Activated CD4-positive, alpha-beta memory T cell treated with anti-CD3 and anti-CD28 coated beads for 36 hours (primary cell): ENCODE measurements around the gene USB1. TPM values are rescaled to one million over a fixed set of nuclear protein-coding genes. Genes with fewer than 3 reads are reported as not detected.

ENCODE experiments used
- CTCF ChIA-PET: fragments of 350-600 bp; sonication (Branson Sonifier 250); formaldehyde crosslinking; loops from one replicate; lab custom pipeline; 2021; ENCODE audit warnings: antibody characterized with exemption, inconsistent platforms; lab: Charles Lee
- POLR2A ChIA-PET: fragments of 350-600 bp; sonication (Branson Sonifier 250); formaldehyde crosslinking; loops from one replicate; lab custom pipeline; 2021; ENCODE audit warnings: antibody characterized with exemption; lab: Charles Lee
- DNase-seq: peaks from one replicate; pipeline ENCODE4 v3.0.0-alpha.2; 2020
- H3K27ac Mint-ChIP-seq: one replicate; pipeline ENCODE4 v1.8.0; 2021; ENCODE audit warnings: mixed read lengths
- H3K27me3 Mint-ChIP-seq: one replicate; pipeline ENCODE4 v1.8.0; 2021; ENCODE audit warnings: mixed read lengths
- H3K36me3 Mint-ChIP-seq: one replicate; pipeline ENCODE4 v1.8.0; 2021; ENCODE audit warnings: mixed read lengths
- H3K4me1 Mint-ChIP-seq: one replicate; pipeline ENCODE4 v1.8.0; 2021; ENCODE audit warnings: low read depth, mixed read lengths
- H3K4me3 Mint-ChIP-seq: one replicate; pipeline ENCODE4 v1.8.0; 2021; ENCODE audit warnings: mild to moderate bottlenecking, mixed read lengths
- H3K9me3 Mint-ChIP-seq: one replicate; pipeline ENCODE4 v1.8.0; 2021; ENCODE audit warnings: mixed read lengths
- intact Hi-C: fragments of 100-400 bp; cut with micrococcal nuclease; formaldehyde crosslinking; loops from one replicate; pipeline ENCODE4 v1.15.1; 2023
- total RNA-seq, 2 experiments: library from RNA; stranded (reverse); gene quantifications; one replicate each; pipeline ENCODE4 v1.2.3, GENCODE V29; 2021

Gene USB1
- total RNA-seq, 2 experiments from 2014 or later = 42.2 to 46.0 TPM

DNA sequence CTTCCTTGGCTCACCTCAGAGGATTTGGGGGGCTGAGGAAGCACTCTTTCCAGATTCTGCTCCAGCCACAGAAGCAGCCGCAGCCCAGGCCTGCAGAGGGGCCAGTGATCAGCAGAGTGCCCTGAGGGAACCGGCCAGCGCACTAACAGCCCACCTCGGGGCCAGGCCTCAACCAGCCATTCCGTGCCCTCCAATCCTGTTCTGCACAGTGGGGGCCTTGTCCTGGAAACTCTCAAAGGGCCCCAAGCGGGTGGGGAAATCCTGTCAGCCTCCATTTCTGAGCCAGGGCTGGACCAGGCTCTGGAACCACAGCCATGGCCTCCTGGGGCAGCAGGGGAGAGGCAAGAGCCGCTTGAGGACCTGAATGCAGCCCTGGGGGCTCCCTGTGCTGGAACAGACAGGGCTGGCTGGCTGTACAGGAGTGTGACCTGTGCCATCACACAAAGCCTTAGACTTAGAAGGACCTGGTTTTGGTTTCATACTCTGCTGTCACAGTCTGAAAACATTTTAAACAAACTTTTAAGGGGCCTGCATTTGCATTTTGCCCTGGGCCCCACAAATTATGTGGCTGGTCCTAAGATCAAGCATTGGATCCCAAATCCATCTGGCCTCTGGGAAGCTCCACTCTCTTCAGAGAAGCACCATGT is 40.3 kb upstream of the USB1 start:
- no peak for DNase-seq
- H3K27ac Mint-ChIP-seq = no peak overlapping the region
- H3K36me3 Mint-ChIP-seq = no peaks in the 10 kb centered on the region
- no peaks in the 10 kb centered on the region for H3K4me1 Mint-ChIP-seq
- H3K9me3 Mint-ChIP-seq = no peaks in the 10 kb centered on the region
- intact Hi-C loops = no loop called here
- CTCF ChIA-PET = no interaction called here
- no peak overlapping the region for H3K4me3 Mint-ChIP-seq
- no peaks in the 10 kb centered on the region for H3K27me3 Mint-ChIP-seq
- POLR2A ChIA-PET = no interaction called here

GRCh38 chr16:57961538-57961937 is 39.7 kb upstream of the USB1 start:
- intact Hi-C loops = no loop called here
- no peak for DNase-seq
- H3K27ac Mint-ChIP-seq = no peak overlapping the region
- ChIA-PET CTCF (no interaction called here), POLR2A (no interaction called here)
- no peak overlapping the region for H3K4me3 Mint-ChIP-seq
- no peaks in the 10 kb centered on the region for H3K9me3 Mint-ChIP-seq
- H3K27me3 Mint-ChIP-seq = no peaks in the 10 kb centered on the region
- H3K4me1 Mint-ChIP-seq = no peaks in the 10 kb centered on the region
- H3K36me3 Mint-ChIP-seq = no peaks in the 10 kb centered on the region

- no peak for DNase-seq
- intact Hi-C loops = no loop called here
- H3K27me3 Mint-ChIP-seq = no peaks in the 10 kb centered on the region
- H3K4me3 Mint-ChIP-seq = no peak overlapping the region
- no peaks in the 10 kb centered on the region for H3K9me3 Mint-ChIP-seq
- H3K27ac Mint-ChIP-seq = no peak overlapping the region
- no peaks in the 10 kb centered on the region for H3K36me3 Mint-ChIP-seq
- ChIA-PET POLR2A (no interaction called here), CTCF (no interaction called here)
- no peaks in the 10 kb centered on the region for H3K4me1 Mint-ChIP-seq
Observed at GRCh38 chr16:57962046-57962445, 39.2 kb upstream of the USB1 start.

- Mint-ChIP-seq H3K27me3 (no peaks in the 10 kb centered on the region), H3K4me3 (no peak overlapping the region), H3K27ac (no peak overlapping the region), H3K36me3 (no peaks in the 10 kb centered on the region), H3K4me1 (no peaks in the 10 kb centered on the region), H3K9me3 (no peaks in the 10 kb centered on the region)
- DNase-seq = no peak
- intact Hi-C loops = no loop called here
- CTCF ChIA-PET = no interaction called here
- POLR2A ChIA-PET = no interaction called here
Observed at GRCh38 chr16:57962756-57963155, 38.5 kb upstream of the USB1 start.

DNA sequence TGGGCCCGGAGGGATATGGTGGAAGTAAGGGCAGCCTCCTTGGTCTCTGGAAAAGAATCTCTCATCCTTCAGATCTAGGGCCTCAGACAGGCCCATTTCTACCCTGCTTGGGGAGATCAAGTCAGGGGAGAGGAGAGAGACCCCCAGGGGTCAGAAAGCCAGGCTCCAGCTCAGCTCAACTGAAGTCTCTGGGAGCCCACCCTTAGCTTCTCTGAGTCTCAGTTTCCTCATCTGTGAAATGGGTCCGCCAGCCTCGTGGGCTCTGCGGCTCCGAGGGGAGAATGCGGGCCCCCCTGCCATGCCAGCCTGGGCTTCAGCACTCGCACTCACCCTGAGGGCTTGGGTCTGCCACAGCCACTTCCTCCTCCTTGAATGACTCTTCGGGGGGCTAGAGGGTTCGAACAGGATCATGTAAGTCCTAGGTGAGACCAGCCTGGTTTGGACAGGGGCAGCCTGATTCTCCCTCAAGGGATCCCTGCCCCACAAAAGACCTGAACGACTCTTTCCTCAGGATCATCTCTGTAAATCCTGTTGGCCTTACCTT is 37.0 kb upstream of the USB1 start:
- no peaks in the 10 kb centered on the region for H3K36me3 Mint-ChIP-seq
- no peak overlapping the region for H3K4me3 Mint-ChIP-seq
- no peak for DNase-seq
- intact Hi-C loops = no loop called here
- no peaks in the 10 kb centered on the region for H3K27me3 Mint-ChIP-seq
- CTCF ChIA-PET = interaction anchor here (0.6 kb wide), 1 partner anchor 42 kb away, joined by 6 read pairs; no protein-coding TSS in a partner anchor
- H3K4me1 Mint-ChIP-seq = no peaks in the 10 kb centered on the region
- POLR2A ChIA-PET = no interaction called here
- H3K9me3 Mint-ChIP-seq = no peaks in the 10 kb centered on the region
- H3K27ac Mint-ChIP-seq = no peak overlapping the region

GRCh38 chr16:57966204-57966771 is 34.9 kb upstream of the USB1 start:
- no peaks in the 10 kb centered on the region for H3K36me3 Mint-ChIP-seq
- POLR2A ChIA-PET = no interaction called here
- H3K27me3 Mint-ChIP-seq = no peaks in the 10 kb centered on the region
- intact Hi-C loops = no loop called here
- CTCF ChIA-PET = no interaction called here
- H3K4me1 Mint-ChIP-seq = no peaks in the 10 kb centered on the region
- no peak overlapping the region for H3K4me3 Mint-ChIP-seq
- H3K27ac Mint-ChIP-seq = no peak overlapping the region
- no peak for DNase-seq
- H3K9me3 Mint-ChIP-seq = no peaks in the 10 kb centered on the region

DNA sequence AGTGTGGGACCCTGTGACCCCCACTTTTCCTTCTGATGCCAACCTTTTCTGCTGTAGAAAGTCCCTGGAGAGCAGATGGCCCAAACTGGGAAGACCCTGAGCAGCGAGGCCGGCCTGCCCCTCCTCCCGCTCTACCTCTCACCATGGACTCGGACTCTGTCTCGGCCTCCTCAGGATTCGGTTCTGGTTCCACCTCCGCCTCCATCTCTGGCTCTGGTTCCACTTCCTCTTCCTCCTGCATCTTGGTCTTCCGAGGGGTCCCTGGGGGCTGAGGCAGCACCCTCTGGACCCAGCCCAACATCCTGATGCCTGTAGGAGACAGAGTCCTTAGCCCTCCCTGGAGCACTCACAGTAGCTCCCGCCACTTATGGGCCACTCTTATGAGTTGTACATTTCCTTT is 34.2 kb upstream of the USB1 start:
- intact Hi-C loops = no loop called here
- no peaks in the 10 kb centered on the region for H3K4me1 Mint-ChIP-seq
- no peaks in the 10 kb centered on the region for H3K27me3 Mint-ChIP-seq
- H3K27ac Mint-ChIP-seq = no peak overlapping the region
- H3K9me3 Mint-ChIP-seq = no peaks in the 10 kb centered on the region
- H3K36me3 Mint-ChIP-seq = no peaks in the 10 kb centered on the region
- ChIA-PET POLR2A (no interaction called here), CTCF (no interaction called here)
- H3K4me3 Mint-ChIP-seq = no peak overlapping the region
- DNase-seq = no peak

DNA sequence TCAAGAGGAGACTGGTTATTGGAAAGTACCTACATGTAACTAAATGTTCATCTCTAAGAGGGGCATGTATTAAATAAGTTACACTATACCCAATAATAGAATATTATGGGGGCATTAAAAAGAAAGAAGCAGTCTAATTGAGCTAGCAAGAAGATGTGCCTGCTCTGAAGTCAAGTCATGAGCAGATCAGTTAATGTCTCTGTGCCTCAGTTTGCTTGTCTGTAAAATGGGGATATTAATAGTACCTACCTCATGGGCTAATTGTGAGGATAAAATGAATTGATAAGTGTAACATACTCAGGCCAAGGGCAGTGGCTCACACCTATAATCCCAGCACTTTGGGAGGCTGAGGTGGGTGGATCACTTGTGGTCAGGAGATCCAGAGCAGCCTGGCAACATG is 33.3 kb upstream of the USB1 start:
- Mint-ChIP-seq H3K36me3 (no peaks in the 10 kb centered on the region), H3K4me3 (no peak overlapping the region), H3K27ac (no peak overlapping the region), H3K27me3 (no peaks in the 10 kb centered on the region), H3K9me3 (no peaks in the 10 kb centered on the region), H3K4me1 (no peaks in the 10 kb centered on the region)
- no peak for DNase-seq
- ChIA-PET CTCF (no interaction called here), POLR2A (no interaction called here)
- intact Hi-C loops = no loop called here

DNA sequence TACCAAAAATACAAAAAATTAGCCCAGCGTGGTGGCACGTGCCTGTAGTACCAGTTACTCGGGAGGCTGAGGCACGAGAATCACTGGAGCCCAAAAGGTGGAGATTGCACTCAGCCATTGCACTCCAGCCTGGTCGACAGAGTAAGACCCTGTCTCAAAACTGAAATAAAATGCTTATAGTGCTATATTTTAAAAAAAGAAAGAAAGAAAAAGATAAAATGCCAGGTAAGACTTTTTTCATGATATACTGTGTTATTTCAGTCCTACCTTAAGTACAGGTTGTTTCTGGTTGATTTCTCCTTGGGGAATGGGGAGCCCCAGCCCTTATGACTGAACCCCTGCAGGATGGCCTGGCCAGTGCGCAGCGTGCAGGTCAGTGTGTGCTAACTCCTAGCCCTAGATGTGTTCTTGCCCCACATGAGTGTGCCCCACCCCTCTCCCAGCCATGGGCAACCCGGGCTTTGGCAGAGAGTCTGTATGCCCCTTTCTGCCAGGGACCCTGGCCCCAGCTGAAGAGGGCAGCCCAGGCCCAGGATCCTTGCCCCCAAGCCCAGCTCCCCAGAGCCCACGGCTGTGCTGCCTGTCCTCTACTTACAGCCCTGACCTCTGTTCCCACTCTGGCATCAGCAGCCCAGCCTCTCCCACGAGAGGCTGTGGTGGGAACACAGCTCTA is 31.6 kb upstream of the USB1 start:
- Mint-ChIP-seq H3K27ac (no peak overlapping the region), H3K4me1 (no peaks in the 10 kb centered on the region), H3K4me3 (no peak overlapping the region), H3K36me3 (no peaks in the 10 kb centered on the region), H3K27me3 (no peaks in the 10 kb centered on the region), H3K9me3 (no peaks in the 10 kb centered on the region)
- CTCF ChIA-PET = no interaction called here
- intact Hi-C loops = no loop called here
- DNase-seq = no peak
- POLR2A ChIA-PET = no interaction called here

GRCh38 chr16:57970319-57970718 is 30.9 kb upstream of the USB1 start:
- H3K36me3 Mint-ChIP-seq = no peaks in the 10 kb centered on the region
- no peaks in the 10 kb centered on the region for H3K9me3 Mint-ChIP-seq
- DNase-seq = no peak
- H3K27ac Mint-ChIP-seq = no peak overlapping the region
- POLR2A ChIA-PET = no interaction called here
- H3K4me1 Mint-ChIP-seq = no peaks in the 10 kb centered on the region
- CTCF ChIA-PET = no interaction called here
- intact Hi-C loops = no loop called here
- no peak overlapping the region for H3K4me3 Mint-ChIP-seq
- no peaks in the 10 kb centered on the region for H3K27me3 Mint-ChIP-seq

GRCh38 chr16:57970970-57971369 is 30.2 kb upstream of the USB1 start, which contains the start of gene CNGB1:
Gene CNGB1, minus strand, starts transcription at chr16:57971128. Its CDS starts 3,842 bp downstream, at chr16:57967286.
- CTCF ChIA-PET = no interaction called here
- Mint-ChIP-seq H3K4me3 (no peak within 1 kb of the TSS), H3K27me3 (no peaks in the 10 kb centered on the region), H3K36me3 (no peaks in the 10 kb centered on the region), H3K4me1 (no peaks in the 10 kb centered on the region), H3K9me3 (no peaks in the 10 kb centered on the region), H3K27ac (no peak within 1 kb of the TSS)
- DNase-seq = no peak
- POLR2A ChIA-PET = no interaction called here
- intact Hi-C loops = no loop called here

DNA sequence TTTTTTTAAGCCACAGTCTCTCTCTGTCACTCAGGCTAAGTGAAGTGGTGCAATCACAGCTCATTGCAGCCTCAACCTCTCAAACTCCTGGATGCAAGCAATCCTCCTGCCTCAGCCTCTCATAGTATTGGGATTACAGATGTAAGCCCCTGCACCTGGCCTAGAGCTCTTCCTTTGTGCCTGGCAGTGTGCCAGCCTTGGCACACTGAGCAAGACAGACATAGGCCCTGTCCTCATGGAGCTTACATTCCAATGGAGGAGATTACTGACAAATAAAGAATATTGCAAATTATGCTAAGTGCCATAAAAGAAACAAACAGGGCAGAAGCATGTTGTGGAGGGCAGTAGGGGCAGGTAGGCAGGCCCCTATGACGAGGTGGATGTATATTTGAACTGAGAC is 29.4 kb upstream of the USB1 start:
- Mint-ChIP-seq H3K4me1 (no peaks in the 10 kb centered on the region), H3K27me3 (no peaks in the 10 kb centered on the region), H3K4me3 (no peak overlapping the region), H3K36me3 (no peaks in the 10 kb centered on the region), H3K27ac (no peak overlapping the region), H3K9me3 (no peaks in the 10 kb centered on the region)
- DNase-seq = no peak
- intact Hi-C loops = no loop called here
- ChIA-PET POLR2A (no interaction called here), CTCF (no interaction called here)
